RWPE2 (cell line): ENCODE data around the gene MAP4K1.

Experiments
- ATAC-seq: fragments of 200-7000 bp; cut with Tn5 transposase; 3 replicates; pipeline ENCODE4 v1.9.1; 2021; ENCODE audit warnings: low read depth
- DNase-seq: peaks from one replicate; pipeline ENCODE4 v3.0.0-alpha.2; 2020; ENCODE audit warnings: low spot score
- H3K27ac ChIP-seq: fragments of 450-650 bp; 2 replicates; pipeline ENCODE4 v1.5.1; 2017; ENCODE audit warnings: mild to moderate bottlenecking; ENCODE audit not compliant: poor library complexity, severe bottlenecking
- H3K27me3 ChIP-seq: fragments of 250-450 bp; sonication (Bioruptor Pico); 2 replicates; pipeline ENCODE4 v1.5.1; 2021; ENCODE audit warnings: mild to moderate bottlenecking, moderate library complexity; ENCODE audit not compliant: insufficient read depth, poor library complexity, severe bottlenecking
- H3K36me3 ChIP-seq: fragments of 250-450 bp; sonication (Bioruptor Pico); 2 replicates; pipeline ENCODE4 v1.5.1; 2020; ENCODE audit warnings: low read depth, mild to moderate bottlenecking, moderate library complexity
- H3K4me1 ChIP-seq: fragments of 250-450 bp; sonication (Bioruptor Pico); 2 replicates; pipeline ENCODE4 v1.5.1; 2021; ENCODE audit warnings: mild to moderate bottlenecking, moderate library complexity; ENCODE audit not compliant: insufficient read depth, poor library complexity, severe bottlenecking
- H3K4me3 ChIP-seq: fragments of 250-450 bp; sonication (Bioruptor Pico); 2 replicates; pipeline ENCODE4 v1.5.1; 2021; ENCODE audit warnings: mild to moderate bottlenecking, moderate library complexity; ENCODE audit not compliant: severe bottlenecking
- H3K9me3 ChIP-seq: fragments of 250-450 bp; sonication (Bioruptor Pico); 2 replicates; pipeline ENCODE4 v1.5.1; 2021; ENCODE audit warnings: mild to moderate bottlenecking, moderate library complexity; ENCODE audit not compliant: severe bottlenecking
- TF ChIP-seq, protein P1 (sequence below): fragments of 450-650 bp; IDR thresholded peaks from one replicate; pipeline ENCODE4 v1.5.1; 2017; ENCODE audit warnings: mild to moderate bottlenecking, moderate library complexity; ENCODE audit not compliant: poor library complexity, severe bottlenecking

The MAP4K1 gene

DNA sequence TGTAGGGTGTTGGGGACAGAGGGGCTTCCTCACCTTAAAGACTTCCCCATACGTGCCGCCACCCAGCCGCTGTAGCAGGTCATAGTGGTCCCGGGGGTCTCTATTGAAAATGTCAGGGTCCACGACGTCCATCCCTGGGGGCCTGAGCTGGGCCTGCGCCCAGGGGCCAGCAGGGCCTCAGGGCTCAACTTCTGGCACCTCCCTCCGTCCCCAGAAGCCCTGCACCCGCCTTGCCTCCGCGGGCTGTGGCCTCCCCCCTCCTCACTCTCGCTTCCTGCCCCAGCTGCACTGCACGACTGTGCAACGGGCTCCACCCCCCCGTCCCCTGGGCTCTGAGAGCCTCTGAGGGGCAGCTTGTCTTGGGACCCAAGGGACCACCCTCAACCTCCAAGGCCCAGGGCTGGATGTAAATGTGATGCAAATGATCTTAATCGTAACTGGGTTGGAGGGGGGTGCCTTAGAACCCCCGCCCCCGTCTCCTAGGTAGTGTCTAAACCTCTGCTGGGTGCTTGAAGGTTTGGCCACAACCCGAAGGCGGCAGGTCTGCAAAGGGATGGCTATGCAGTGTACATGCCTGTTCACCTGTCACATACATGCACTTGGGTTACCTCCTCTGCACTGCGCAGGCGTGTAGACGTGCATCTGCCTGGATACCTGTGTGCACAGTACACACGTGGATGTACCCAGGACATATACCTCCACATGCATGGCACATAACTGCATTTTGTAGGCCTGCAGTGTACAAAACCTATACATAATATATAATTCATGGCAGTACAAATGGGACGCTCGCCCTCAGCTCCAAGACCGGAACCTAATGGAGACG lies at the start of gene MAP4K1:
Gene MAP4K1 (minus strand): TSS at position 190 of the 826 bp plus-strand sequence. CDS start 58 bp downstream, at position 132.
- Histone ChIP-seq H3K27me3 (no peaks in the 10 kb centered on the region), H3K9me3 (no peaks in the 10 kb centered on the region), H3K27ac (peak within 1 kb of the TSS; percentile 57), H3K4me1 (no peaks in the 10 kb centered on the region), H3K36me3 (peaks cover 30% of the 10 kb centered on the region), H3K4me3 (peak within 1 kb of the TSS; percentile 75)
- DNase-seq: no peak
- peak; percentile 29 for ATAC-seq
- TF ChIP-seq, protein P1, sequence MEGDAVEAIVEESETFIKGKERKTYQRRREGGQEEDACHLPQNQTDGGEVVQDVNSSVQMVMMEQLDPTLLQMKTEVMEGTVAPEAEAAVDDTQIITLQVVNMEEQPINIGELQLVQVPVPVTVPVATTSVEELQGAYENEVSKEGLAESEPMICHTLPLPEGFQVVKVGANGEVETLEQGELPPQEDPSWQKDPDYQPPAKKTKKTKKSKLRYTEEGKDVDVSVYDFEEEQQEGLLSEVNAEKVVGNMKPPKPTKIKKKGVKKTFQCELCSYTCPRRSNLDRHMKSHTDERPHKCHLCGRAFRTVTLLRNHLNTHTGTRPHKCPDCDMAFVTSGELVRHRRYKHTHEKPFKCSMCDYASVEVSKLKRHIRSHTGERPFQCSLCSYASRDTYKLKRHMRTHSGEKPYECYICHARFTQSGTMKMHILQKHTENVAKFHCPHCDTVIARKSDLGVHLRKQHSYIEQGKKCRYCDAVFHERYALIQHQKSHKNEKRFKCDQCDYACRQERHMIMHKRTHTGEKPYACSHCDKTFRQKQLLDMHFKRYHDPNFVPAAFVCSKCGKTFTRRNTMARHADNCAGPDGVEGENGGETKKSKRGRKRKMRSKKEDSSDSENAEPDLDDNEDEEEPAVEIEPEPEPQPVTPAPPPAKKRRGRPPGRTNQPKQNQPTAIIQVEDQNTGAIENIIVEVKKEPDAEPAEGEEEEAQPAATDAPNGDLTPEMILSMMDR: no peak

DNA sequence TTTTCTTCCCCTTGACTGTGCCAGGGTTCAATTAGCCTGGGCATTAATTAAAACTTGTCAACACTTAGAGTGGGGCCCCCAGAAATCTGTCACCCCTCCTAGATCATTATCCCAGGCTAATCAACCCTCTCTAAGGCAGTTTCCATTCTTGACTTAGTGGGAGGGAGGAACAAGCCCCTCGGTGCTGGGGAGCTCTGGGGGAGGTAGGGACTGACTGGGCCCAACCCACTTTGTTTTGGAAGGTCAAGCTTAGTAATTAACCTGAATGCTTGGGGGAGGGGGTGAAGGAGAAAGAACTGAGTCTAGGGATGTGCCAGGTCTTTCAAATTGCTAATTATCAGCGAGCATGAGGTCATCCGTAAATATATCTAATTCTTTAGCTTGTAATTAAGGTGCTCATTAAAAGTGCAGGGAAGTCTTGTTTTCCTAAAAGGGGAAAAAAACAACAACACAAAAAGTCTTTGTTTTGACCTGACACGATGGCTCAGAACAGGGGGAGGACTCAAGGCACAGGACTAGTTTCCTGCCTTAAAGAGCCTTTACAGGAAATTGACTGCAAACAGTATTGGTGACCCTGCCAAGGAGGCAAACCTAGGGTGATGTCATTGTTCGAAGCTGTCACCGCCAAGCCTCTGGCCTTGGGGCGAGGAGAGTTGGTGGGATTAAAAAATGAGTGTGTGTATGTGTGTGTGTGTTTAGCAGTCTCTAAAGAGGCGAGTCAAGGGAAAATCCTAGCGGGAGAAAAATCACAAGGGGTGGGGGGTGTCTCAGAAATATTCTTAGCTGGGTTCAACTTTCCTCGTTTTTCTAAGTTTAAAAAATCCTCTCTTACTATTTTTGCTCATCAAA lies 49.1 kb upstream of the MAP4K1 start:
- Histone ChIP-seq H3K9me3 (no peaks in the 10 kb centered on the region), H3K27me3 (no peaks in the 10 kb centered on the region), H3K36me3 (peaks cover 91% of the 10 kb centered on the region), H3K27ac (peak overlapping the region; percentile 100), H3K4me1 (peaks cover 76% of the 10 kb centered on the region), H3K4me3 (no peak overlapping the region)
- ATAC-seq (no peak), DNase-seq (no peak)
- TF ChIP-seq, protein P1: no peak

DNA sequence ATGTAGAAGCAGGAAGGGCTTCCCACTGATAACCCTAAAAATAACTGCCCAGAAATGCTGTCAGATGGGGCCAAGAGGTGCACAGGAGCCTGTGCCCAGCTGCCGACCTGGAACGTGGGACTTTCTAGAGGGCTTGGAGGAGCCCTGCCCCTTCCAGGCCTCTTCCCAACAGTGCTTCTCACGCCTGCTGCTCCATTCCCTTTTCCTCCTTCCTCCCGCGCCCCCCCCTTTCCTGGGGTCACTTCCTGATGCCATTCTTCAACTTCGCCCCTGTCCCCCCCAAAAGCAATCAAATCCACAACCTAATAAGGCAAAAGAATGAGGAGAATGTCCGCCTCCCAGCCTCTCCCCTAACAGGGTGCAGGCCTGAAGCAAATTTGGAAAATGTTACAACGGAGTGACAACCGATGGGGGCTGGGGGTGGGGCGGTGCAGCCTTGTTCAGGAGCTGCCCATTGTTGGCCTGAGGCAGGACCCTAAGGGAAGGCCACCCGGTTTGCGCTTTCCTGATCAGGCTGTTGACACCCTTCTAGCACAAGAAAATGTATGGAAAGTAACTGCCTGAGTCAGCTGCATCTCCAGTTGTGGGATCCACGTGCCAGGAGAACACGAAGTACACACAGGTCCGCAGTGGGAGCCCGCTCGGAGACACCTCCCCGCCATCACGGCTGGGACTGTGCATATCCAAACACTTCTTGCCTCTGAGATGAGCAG lies 48.4 kb upstream of the MAP4K1 start:
- Histone ChIP-seq H3K4me1 (peaks cover 83% of the 10 kb centered on the region), H3K27ac (peak overlapping the region; percentile 100), H3K9me3 (no peaks in the 10 kb centered on the region), H3K4me3 (no peak overlapping the region), H3K27me3 (no peaks in the 10 kb centered on the region), H3K36me3 (peaks cover 91% of the 10 kb centered on the region)
- TF ChIP-seq, protein P1: no peak
- DNase-seq (peak; percentile 76), ATAC-seq (peak; percentile 58)

DNA sequence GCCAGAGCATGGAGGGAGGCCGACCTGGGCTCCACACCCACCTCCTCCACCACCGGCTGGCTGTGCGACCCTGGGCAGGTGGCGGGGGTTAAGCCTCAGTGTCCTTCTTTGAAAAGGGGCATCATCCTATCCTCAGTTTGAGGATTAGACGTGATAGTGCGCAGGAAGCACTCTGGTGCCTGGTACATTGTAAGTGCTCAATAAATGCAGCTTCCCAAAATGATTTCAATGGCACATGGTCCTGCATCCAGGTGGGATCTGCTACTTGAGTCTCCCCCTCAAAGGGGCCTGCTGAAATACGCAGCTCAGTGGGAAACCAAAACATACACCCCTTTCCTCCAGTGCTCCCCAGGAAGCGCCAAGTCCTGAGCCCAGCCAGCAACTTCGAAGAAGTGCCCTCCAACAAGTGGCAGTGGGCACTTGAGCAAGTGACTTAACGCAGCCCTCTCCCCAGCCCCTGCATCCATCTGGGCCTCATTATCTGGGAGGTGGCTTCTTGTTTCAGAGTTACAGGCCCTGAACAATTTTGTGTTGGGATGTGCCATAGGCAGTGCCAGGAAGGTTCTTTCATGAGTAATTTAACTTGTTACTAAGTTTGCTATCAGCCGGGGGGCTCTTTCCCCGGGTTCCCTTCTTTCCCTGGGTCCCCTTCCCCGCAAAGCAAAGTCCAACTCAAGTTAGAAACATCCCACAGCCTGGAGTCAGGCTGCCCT lies 47.6 kb upstream of the MAP4K1 start:
- DNase-seq (no peak), ATAC-seq (no peak)
- Histone ChIP-seq H3K9me3 (no peaks in the 10 kb centered on the region), H3K36me3 (peaks cover 95% of the 10 kb centered on the region), H3K27me3 (no peaks in the 10 kb centered on the region), H3K4me1 (peaks cover 91% of the 10 kb centered on the region), H3K4me3 (no peak overlapping the region), H3K27ac (peak overlapping the region; percentile 100)
- TF ChIP-seq, protein P1: no peak
